ENCODE measurements around the gene BEND6. TPM values are rescaled to one million over a fixed set of nuclear protein-coding genes. Genes with fewer than 3 reads are reported as not detected.

Gene BEND6
- total and polyA plus RNA-seq, 10 of the 15 experiments (the other 5 are each of a cell fraction or from before 2014, with no cell fraction given) = 0.79 to 2.8 (median 1.6) TPM

GRCh38 chr6:56955171-56956155 lies 556 bp downstream of the BEND6 start (continued):
- TF ChIP-seq NKRF (conservative IDR thresholded peaks at IDR 0.05) (peak; percentile 68; the same call in 1 of the 2 replicates), POLR2AphosphoS5 (IDR thresholded peaks at IDR 0.05; ENCODE audit: low read length) (peak; percentile 53; the same call in 1 of the 2 replicates), ZNF384 (IDR thresholded peaks at IDR 0.05; ENCODE audit: borderline replicate concordance, low read depth, low read length) (no peak), ZNF274 (IDR thresholded peaks at IDR 0.05; ENCODE audit: insufficient read depth, insufficient read length) (no peak), SUZ12 (IDR thresholded peaks at IDR 0.05; ENCODE audit: unreplicated experiment) (no peak), GATAD2B (conservative IDR thresholded peaks at IDR 0.05; ENCODE audit: low read depth) (peak; percentile 75), BMI1 (IDR thresholded peaks at IDR 0.05; ENCODE audit: borderline replicate concordance) (no peak), YBX1 (IDR thresholded peaks at IDR 0.05) (no peak), POU2F2 (IDR thresholded peaks at IDR 0.05; ENCODE audit: borderline replicate concordance, low read depth, low read length) (no peak)

DNA sequence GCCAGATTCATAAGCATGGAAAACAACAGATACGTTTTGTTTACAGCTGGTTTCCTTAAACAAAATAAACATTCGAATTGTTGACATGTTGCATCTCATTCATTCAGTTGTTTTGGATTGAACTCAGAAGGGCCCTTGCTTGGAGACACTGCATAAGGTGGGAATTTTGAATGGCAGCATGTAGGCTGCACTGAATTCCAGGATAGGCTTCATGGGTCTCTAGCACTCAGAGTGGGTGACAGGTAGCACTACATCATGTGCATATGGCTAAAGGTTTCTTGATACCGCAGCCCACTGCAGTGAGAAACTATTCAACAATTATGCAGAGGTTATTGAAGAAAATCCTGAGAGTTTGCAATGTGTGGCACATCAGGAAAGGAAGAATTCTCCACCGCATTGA lies 1.6 kb downstream of the BEND6 start:
- BruUV-seq (replicated peaks) = no TSS peak
- Histone ChIP-seq H4K20me1 (ENCODE audit: control insufficient read depth, insufficient read depth) (no peaks in the 10 kb centered on the region), H3K4me2 (ENCODE audit: control insufficient read depth, insufficient read depth) (peak overlapping the region; percentile 100; the same call in 1 of the 2 replicates), H3K79me2 (ENCODE audit: control insufficient read depth, insufficient read depth, low read length) (peaks cover 16% of the 10 kb centered on the region), H3K9me3 (replicated peaks; ENCODE audit: control insufficient read depth, insufficient read depth, low read length) (no peaks in the 10 kb centered on the region), H3K4me1 (ENCODE audit: control insufficient read depth, insufficient read depth, low read length) (peaks cover 12% of the 10 kb centered on the region), H3K27ac (ENCODE audit: control insufficient read depth, insufficient read depth) (no peak overlapping the region), H2AFZ (ENCODE audit: control insufficient read depth, low read depth, low read length) (no peak overlapping the region), H3K27me3 (replicated peaks in 1 of 2; ENCODE audit: control insufficient read depth in 2 of 2, insufficient read depth in 2 of 2, low read length in 1 of 2) (no peaks in the 10 kb centered on the region), H3K4me3 (no peak overlapping the region), H3K36me3 (ENCODE audit: control insufficient read depth in 2 of 2, insufficient read depth in 2 of 2, low read length in 1 of 2) (no peaks in the 10 kb centered on the region), H3K9ac (ENCODE audit: control insufficient read depth, insufficient read depth, low read length) (no peak overlapping the region)
- ChIA-PET CTCF (interaction anchor here (0.6 to 15.6 kb wide), 12 partner anchors 19 to 360 kb away, joined by 3 to 200 read pairs (median 5); partner anchors contain the start of gene PRIM2), POLR2A (no interaction called here), RAD21 (ENCODE audit: unreplicated experiment) (interaction anchor here (1.4 to 3.5 kb wide), 2 partner anchors 52 to 54 kb away, joined by 6 to 26 read pairs; no protein-coding TSS in a partner anchor), SMC1A (ENCODE audit: uncharacterized antibody, unreplicated experiment) (interaction anchor here (0.7 to 2.0 kb wide), 7 partner anchors 25 to 361 kb away, joined by 3 to 14 read pairs (median 3); partner anchors contain the start of gene PRIM2)
- in situ Hi-C loops (cut with MboI) = no loop called here
- FAIRE-seq = no peak
- TF ChIP-seq NR2F1 (conservative IDR thresholded peaks at IDR 0.05) (no peak), IKZF1 (conservative IDR thresholded peaks at IDR 0.05) (no peak), ATF7 (IDR thresholded peaks at IDR 0.05; ENCODE audit: low read depth) (no peak), ZSCAN29 (IDR thresholded peaks at IDR 0.05) (no peak), EED (IDR thresholded peaks at IDR 0.05; ENCODE audit: low read depth) (no peak)
- TF ChIP-seq, protein P1, sequence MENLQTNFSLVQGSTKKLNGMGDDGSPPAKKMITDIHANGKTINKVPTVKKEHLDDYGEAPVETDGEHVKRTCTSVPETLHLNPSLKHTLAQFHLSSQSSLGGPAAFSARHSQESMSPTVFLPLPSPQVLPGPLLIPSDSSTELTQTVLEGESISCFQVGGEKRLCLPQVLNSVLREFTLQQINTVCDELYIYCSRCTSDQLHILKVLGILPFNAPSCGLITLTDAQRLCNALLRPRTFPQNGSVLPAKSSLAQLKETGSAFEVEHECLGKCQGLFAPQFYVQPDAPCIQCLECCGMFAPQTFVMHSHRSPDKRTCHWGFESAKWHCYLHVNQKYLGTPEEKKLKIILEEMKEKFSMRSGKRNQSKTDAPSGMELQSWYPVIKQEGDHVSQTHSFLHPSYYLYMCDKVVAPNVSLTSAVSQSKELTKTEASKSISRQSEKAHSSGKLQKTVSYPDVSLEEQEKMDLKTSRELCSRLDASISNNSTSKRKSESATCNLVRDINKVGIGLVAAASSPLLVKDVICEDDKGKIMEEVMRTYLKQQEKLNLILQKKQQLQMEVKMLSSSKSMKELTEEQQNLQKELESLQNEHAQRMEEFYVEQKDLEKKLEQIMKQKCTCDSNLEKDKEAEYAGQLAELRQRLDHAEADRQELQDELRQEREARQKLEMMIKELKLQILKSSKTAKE (IDR thresholded peaks at IDR 0.05; ENCODE audit: low read depth, poor library complexity, severe bottlenecking) = no peak
- DNase-seq (ENCODE audit: low read depth, low spot score) = no peak
- intact Hi-C loops (cut with micrococcal nuclease; ENCODE audit: unreplicated experiment) = loop anchor here (5.0 to 10.0 kb wide), 2 partner anchors 91 to 192 kb away; partner anchors contain the start of gene KIAA1586
- 46% methylated on average over 4 of the region's 4 CpGs for WGBS (ENCODE audit: insufficient coverage, insufficient replicate concordance, low lambda C conversion rate, missing lambda C conversion rate)
- ATAC-seq = no peak
